OCI-M1 (cell line): ENCODE data around the gene MRPS34.

Experiments
- DNase-seq: peaks from one replicate; lab custom pipeline; 2025; lab: John Stamatoyannopoulos, UW

MRPS34 gene

DNA sequence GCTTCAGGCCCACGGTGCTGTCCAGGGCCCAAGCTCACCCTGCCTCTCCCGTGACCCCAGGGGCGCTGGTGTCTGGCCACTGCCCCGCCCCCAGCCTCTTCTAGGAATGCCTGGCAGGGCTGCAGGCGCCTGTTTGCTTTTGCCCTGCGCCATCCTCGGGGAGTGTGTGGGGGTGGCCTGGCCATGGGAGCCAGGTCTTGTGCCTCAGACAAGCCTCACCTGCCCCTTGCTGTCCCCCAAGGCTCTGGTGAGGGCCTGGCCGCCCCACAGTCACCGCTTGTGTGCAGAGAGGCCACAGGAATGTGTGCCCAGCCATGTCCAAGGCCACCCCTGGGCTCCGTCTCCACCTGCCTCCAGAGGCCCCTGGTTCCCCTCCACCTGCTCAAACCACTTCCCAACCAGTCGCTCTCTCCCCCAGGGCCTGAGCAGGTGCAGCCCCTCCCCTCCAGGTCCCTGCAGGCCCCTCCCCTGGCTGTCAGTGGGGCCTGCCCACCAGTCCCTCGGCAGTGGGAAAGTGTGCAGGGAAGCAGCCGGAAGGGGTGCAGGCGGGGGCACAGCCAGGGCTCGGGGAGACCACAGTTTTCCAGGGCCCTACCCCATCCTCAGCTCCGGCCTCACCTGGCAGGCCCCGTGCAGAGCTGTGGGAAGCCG, 21.4 kb upstream of the MRPS34 start:
- DNase-seq, result no peak

DNA sequence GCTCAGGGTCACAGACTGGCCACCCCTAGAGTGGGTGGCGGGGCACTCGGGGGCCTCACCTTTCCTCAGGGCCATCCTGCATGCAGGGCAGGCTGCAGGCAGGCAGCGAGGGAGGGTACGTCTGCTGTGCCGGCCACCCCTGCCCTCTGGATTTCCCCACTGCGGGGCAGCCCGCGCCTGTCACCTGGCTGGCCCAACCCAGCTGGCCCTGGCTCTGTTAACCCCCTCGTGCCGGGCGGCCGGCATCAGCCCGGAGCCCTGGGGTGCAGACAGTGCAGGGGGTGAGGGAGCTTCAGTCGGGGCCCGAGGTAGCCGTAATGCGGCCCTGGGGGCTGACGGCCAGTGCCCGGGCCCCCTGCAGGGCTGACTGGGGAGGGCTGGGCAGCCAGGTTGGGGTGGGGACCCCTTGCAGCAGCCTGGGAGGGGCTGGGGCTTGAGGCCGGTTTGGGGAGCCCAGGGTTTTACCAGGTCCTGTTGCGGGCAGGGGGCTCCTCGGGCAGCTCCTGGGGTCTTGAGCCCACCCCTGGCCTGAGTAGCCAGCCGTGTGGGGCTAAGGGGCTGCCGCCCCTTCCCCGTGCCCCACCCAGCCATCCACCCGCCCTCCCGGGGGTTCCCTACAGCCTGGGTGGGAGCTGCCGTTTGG, 20.8 kb upstream of the MRPS34 start, which contains the start of gene IGFALS:
TSS of gene IGFALS (minus strand) at position 128 of the 643 bp plus-strand sequence. CDS start at position 75, 53 bp downstream.
- DNase-seq, result no peak

DNA sequence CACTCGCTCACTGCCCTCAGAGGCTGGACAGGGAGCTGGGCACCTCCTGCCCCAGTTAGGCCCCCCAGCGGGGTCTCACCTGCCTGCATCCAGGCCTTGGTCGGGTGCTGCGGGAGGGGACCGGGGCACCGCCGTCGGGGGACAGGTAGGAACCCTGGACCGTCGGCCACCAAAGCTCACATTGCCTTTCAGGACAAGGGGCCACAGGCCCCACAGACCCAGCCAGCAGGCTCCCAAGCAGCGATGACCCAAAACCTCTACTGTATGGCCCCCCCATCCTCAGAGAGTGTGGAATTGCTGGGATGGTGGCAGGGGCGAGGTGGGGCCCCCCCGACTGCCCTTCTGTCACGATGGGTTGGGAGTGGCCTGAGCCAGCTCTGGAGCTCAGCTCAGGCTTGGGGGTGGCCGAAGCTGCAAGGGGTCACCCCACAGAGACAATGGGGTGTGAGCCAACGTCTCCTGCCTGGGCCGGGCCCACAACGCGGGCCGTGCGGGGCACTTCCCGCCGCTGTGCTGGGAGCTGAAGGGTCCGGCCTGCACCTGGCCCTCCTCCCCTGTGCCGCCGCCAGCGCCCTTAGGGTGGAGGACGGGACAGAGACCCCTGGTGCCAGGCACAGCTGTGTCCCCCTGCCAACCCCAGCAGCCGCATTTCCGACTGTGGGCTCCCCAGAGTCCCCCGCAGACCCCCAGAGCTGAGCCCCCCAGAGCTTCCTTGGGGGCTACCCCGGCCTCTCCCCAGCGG, 20.1 kb upstream of the MRPS34 start:
- DNase-seq, result no peak

DNA sequence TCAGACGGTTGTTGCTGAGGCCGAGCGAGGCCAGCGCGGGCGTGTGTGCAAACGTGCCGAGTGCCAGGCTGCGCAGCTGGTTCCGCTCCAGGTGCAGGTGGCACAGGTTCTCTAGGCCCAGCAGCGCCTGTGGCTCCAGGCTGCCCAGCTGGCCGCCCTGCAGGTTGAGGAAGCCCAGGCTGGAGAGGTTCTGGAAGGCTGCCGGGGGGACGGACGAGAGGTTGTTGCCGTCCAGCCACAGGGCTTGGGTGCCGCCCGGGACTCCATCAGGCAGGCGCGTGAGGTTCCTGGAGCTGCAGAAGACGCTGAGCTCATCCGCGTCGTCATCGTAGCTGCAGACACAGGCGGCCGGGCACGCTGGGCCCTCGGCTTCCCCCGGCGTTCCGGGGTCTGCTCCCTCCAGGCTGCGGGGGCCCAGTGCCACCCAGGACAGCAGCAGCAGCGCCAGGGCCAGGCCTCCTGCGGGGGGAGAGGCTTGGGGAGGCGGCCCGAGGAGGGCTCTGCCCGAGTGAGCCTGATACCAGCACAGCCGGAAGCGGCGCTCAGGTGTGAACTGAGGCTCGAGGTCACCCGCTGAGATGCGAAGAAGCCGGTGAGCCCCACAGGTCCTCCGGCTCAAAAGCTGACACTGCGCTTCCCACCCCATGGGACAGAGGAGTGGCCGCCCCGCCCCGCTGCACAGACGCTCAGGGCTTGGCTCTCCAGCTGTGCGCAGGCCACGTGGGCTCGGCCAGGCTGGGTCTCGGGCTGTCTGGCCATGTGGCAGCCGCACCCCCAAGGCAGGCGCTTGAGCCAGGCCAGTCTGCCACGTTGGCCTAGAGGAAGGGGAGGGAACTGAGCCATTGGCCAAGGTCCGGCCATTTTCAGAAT, 19.2 kb upstream of the MRPS34 start:
- no peak for DNase-seq

DNA sequence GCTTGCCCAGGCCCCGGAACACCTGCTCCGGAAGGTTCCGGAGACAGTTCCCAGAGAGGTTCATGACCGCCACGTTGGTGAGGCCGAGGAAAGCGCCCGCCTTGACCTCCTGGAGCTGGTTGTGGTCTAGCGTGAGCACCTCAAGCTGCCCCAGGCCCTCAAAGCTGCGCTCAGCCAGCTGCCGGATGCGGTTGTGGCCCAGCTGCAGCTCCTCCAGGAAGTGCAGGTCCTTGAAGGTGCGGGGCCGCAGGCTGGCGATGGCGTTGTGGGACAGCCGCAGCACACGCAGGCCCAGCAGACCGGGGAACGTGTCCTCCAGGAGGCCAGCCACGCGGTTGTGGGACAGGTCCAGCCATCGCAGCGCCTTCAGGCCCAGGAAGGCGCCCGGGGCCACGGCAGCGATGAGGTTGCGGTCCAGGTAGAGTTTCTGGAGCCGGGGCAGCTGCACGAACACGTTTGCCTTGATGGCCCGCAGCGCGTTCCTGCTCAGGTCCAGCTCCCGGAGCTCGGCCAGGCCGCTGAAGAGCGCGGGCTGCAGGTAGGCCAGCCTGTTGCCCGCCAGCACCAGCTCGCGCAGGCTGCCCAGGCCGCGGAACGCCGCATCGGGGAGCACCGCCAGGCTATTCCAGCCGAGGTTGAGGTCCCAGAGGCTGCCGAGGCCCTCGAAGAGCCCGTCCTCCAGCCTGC, 18.5 kb upstream of the MRPS34 start:
- no peak for DNase-seq

DNA sequence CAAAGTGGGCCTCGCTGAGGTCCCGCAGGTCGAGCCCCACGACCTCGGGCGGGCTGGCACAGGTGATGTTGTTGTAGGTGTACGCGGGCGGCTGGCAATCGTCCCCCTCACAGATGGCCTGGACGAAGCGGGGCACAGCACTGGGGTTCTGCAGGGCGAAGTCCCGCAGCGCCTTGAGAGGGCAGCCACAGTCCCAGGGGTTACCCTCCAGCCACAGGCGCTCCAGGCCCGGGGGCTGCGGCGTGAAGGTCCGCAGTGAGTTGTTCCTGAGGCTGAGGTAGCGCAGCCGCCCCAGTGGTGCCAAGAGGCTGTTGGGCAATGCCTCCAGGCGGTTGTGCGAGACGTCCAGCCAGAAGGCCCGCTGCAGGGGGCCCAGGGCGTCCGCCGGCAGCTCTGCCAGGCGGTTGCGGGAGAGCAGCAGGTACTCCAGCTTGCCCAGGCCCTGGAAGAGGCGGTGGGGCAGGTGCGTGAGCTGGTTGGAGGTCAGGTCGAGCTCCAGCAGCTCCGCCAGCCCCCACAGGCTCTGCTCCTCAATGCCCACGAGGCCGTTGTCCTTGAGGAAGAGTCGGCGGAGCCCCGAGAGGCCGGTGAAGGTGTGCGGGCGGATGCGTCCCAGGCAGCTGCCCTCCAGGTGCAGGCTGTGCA, 17.8 kb upstream of the MRPS34 start:
- no peak for DNase-seq

DNA sequence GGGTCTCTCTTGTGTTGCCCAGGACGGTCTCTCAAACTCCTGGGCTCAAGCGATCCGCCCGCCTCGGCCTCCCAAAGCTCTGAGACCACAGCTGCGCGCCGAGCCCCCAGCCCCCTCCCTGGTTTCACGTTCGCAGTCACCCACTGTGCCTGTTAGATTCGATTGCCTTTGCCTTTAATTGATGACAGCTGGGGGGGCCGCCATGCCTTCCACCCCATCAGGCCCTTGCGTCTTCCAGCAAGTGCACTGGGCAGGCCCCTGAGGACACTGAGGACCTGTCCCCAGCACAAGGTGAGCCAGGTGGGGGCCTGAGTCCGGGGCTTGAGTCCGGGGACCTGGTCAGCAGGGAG, 17.3 kb upstream of the MRPS34 start:
- DNase-seq, result no peak

DNA sequence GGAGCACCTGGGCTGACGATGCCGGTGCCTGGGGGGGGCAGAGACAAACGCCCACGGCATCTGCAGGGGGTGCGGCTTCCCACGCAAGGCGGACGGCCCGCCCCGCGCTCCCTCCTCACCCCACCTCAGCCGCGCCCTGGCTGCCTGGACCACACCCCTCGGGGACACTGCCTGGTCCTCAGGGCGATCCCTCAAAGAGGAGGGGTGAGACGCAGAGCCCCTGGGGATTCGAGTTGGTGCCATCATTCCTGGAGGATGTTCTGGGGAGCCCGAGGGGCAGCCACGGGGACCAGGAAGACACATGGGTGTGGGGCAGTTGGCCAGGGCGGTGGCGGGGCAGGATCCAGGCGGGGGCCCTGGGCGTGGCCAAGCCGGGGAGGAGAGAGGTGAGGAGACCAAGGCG, 16.7 kb upstream of the MRPS34 start:
- DNase-seq, result no peak

DNA sequence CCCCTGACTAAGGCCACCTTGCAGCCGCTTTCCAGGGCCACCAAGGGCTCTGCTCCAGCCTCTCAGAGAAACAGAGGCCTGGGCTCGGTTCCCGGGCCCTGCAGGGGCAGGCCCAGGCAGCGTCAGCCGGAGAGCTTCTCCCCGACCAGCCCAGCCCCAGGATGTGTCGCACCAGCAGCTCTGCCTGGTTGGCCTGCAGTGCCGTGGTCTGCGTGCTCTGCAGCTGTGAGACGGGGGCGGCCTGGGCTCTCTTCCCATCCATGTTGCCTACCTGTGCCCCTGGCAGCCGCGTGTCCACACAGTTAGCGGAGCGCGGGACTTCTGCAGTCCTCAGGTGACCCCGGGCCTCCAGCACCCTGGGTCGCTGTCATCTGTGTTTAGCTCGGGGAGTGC, 15.8 kb upstream of the MRPS34 start:
- no peak for DNase-seq

DNA sequence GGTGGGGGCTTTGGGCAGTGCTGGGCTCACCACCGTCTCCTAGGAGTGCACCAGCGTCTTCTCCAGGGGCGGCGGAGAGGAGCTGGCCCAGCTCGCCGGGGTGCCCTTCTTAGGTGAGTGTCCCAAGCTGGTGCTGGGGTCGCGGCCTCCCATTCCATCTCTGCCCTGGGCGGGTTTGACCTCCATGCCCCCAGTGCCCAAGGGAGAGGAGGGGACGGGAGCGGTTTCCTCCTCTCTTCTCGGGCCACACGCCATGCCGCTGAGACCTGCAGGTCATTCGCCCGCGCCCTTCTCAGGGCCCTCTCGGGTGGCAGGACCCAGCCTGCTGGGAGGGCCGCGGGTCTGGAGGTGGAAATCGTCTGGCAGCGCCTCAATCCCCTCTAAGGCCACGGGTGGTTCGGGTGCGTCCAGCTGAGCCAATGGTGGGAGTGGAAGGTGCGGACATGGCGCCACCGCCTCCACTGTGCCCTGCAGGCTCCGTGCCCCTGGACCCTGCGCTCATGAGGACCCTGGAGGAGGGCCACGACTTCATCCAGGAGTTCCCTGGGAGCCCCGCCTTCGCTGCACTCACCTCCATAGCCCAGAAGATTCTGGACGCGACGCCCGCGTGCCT, 15.3 kb upstream of the MRPS34 start:
- DNase-seq, result no peak

DNA sequence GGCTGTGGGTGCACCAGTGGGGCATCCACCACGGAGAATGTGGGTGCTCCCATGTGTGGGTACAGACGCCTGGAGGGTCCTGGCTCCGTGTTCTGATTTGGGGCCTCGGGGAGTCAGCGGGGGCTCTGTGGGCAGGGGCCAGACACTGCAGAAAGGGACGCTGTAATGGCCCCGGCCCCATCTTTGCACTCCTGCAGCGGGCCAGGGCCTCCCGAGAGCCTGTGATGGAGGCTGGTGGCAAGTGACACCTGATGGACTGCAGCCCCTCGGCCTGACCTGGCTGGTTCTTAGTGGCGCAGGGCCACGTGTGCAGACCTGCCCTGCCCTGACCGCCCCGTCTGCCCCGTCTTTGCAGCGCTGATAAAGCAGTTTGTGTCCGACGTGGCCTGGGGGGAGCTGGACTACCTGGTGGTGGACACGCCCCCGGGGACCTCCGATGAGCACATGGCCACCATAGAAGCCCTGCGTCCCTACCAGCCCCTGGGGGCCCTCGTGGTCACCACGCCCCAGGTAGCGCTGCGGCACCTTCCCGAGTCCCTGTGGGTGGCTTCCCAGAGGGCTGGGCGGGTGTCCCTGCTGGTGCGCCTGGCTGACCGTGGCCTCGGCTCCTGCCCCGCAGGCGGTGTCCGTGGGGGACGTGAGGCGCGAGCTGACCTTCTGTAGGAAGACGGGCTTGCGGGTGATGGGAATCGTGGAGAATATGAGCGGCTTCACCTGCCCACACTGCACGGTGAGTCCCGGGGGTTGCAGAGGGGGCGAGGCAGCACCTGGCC, 14.6 kb upstream of the MRPS34 start:
- DNase-seq, result no peak

DNA sequence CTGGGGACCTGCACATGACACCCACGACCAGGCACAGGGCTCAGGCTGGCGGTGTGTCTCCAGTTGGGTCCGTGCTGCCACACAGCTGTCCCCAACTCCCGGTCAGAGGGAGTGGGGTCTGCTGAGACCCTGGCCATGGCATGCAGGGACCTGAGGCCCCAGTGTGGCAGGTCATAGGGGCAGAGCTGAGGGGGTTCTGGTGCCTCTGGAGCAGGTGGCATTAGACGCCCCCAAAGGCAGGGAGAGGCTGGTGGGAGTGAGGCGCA, 14.1 kb upstream of the MRPS34 start:
- no peak for DNase-seq

DNA sequence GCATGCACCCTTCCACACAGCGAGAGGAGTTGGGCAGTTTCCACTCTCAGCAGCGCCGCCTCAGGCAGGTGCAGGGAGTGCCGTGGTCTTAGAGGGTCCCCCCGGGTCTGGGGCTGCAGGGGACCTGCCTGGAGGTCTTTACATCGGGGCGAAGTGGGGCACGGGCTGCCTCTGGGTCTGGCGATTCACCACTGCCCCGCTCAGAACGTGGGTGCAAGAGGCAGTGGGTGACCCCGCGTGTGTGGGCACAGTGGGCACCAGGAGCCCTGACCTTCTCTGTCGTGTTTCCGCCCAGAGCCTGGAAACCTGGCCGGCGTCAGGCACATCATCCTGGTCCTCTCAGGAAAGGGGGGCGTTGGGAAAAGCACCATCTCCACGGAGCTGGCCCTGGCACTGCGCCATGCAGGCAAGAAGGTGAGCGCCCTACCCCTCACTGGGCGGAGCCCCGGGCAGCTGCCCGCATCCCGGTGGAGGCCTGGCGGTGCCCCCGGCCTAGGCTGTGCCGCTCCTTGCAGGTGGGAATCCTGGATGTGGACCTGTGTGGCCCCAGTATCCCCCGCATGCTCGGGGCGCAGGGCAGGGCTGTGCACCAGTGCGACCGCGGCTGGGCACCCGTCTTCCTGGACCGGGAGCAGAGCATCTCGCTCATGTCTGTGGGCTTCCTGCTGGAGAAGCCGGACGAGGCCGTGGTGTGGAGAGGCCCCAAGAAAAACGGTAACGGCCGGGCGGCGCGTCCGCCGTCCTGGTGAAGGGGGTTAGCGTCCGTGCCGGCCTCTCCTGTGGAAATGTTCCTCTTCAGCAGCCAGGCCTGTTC, 13.5 kb upstream of the MRPS34 start:
- no peak for DNase-seq

DNA sequence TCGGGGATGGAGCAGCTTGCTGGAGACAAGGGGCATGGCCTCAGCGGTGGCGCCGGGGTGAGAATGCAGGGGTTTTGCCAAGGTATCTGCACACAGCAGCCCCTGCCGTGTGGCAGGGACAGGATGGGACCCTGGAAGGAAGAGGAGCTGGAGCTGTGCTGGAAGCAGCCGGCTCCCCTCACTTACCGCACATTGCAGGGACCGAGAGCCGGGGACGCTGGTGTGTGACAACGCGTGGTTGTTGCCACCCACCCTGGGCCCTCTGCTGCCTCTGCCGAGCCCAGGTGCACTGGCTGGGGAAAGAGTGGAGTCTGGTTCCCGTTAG, 12.9 kb upstream of the MRPS34 start:
- DNase-seq, result no peak

DNA sequence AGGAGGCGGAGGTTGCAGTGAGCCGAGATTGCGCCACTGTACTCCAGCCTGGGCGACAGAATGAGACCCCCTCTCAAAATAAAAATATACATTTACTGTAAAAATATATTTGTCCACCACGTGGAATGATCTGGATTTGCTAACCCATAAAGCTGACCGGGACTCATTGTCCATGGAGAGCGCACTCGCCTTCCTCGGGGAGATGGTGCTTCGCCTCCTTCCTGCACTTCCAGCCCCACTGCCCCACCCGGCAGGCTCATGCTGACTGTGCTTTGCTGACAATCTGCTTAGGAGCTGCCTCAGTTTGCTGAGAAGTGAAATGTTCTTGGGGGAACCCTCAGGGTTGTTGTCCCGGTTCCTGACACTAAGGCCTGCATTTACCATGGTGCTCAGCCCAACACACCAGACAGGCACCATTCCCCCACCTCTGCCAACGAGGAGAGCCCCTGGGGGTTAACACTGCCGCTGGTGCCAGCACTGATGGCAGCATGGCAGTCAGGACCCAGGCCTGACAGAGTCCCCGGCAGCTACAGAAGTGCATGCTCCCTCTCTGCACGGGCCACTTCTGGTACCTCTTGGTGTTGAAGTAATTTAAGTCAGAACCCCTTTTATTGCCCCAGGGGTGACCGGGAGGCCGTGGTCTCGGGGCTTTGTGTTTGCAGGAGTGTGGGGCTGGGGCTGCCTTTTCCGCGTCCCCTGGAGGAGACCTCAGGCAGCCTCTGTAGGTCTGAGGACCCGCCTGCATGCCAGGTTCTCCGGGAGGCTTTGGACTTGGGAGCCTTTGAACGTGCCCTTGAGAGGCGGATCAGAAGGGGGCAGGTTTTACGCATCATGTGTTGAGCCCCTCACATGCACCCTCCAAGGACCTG, 12.3 kb upstream of the MRPS34 start:
- DNase-seq, result no peak

DNA sequence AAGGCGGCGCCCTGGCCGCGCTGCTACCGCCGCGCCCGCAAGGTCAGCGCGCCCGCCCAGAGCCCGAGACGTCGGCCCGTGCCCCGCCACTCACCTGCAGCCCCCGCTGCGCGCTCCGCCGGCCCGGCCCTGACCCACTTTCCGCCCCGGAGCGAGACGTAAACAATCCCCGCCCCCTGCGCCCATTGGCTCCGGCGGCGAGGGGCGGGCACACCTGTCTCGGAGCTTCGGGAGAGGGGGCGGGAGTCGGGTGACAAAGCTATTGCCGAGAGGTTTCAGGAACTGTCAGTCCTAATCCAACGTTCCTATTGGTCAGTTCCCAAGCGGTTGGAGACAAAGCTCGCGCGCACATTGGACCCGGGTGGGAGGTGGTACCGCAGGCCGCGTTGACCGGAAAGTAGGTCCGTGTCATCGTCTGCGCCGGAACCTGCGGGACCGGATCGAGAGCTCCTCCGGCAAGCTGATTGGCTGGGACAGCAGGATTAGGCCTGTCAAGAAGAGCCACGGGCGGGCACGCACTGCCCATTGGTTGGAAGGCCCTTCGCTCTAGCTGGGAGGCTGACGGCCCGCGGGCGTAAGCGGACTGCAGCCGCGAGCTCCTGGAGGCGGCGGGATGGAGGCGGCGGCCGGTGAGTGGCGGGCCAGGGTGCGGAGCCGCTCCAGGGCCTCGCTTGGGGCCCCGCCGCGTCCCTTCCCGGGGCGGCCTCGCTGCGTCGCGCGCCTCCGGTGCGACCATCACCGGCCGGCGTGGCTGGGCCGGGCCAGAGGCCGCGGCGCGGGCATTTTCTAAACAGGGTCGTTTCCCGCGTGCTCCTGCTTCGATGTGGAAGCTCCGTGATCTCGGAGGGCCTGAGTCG, 9.7 kb upstream of the MRPS34 start, which contains the start of the genes NUBP2 and SPSB3:
TSS of gene NUBP2 (plus strand) at position 553 of the 857 bp plus-strand sequence. CDS start at position 614, 61 bp downstream.
TSS of gene SPSB3 (minus strand) at position 164 of the 857 bp plus-strand sequence. CDS start 1,088 bp downstream, outside the sequence.
- DNase-seq, result peak; percentile 100

DNA sequence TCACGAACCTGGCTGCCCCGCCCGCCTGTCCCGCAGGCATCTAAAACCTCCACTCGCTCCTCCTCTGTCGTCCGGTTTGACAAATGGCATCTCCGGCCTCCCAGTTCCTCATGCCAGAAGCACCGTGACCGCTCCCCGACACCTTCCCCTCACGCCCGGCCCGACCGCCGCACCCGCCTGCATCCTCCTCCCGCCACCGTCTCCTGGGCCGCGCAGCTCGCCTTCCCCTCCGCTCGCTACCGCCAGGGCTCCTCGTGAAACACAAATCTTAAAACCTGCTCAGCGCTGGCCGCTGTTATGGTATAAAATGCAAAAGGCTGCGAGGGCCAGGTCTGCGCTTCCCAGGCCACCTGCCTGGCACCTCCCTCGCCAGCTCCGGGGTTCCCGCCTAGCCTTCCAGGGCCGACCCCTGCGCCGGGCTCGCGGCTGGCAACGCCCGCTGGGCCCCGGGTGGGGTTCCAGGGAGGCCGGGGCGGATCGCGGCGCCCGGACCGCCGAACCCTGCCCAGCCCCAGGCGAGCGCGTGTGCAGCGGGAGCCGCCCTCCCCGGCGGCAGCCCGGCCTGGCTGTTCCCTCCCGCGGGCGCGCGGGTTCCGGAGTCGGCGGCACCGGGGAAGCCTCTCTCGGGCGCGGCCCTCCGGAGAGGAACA, 8.9 kb upstream of the MRPS34 start:
- peak; percentile 47 for DNase-seq
